ENCODE results near the gene CAV1. TPM values are rescaled to one million over a fixed set of nuclear protein-coding genes. Genes with fewer than 3 reads are reported as not detected.

The CAV1 gene
- total and polyA plus RNA-seq, 2 experiments from 2014 or later = 1,092 to 1,736 TPM

DNA sequence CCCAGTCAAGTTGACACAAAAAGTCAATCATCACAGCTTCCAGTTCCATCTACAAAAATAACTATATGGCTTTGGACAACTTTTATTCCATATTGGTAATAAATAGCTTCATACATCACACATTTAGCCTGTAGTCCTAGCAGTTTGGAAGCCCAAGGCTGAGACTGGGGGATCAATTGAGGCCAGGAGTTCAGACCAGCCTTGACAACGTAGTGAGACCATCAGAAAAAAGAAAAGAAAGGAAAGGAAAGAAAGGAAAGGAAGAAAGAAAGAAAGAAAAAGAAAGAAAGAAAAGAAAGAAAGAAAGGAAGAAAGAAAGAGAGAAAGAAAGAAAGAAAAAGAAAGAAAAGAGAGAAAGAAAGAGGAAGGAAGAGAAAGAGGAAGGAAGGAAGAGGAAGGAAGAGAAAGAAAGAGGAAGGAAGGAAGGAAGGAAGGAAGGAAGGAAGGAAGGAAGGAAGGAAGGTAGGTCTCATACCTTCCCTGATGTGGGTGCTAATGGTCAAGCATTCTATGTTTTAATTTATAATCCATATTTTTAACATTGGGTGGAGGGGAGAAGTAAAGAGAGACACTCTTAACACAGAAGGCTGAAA lies 37.8 kb downstream of the CAV1 start:
- peaks cover 38% of the 10 kb centered on the region for H3K36me3 ChIP-seq (ENCODE audit: low read depth)
- no peaks in the 10 kb centered on the region for H3K27me3 ChIP-seq (replicated peaks; ENCODE audit: insufficient read depth)
- no peak overlapping the region for H3K9ac ChIP-seq
- H3K27ac ChIP-seq = peak overlapping the region; percentile 54
- no peak for DNase-seq
- no peak overlapping the region for H2AFZ ChIP-seq
- H3K4me2 ChIP-seq (ENCODE audit: unreplicated experiment) = no peak overlapping the region
- H3K9me3 ChIP-seq (ENCODE audit: low read depth) = no peaks in the 10 kb centered on the region
- no peaks in the 10 kb centered on the region for H3K9me2 ChIP-seq (ENCODE audit: insufficient read depth)
- TF ChIP-seq EZH2 (IDR thresholded peaks at IDR 0.05; ENCODE audit: insufficient read depth, poor library complexity, severe bottlenecking) = no peak
- TF ChIP-seq EZH2phosphoT487 (IDR thresholded peaks at IDR 0.05; ENCODE audit: insufficient read depth, low read depth) = no peak
- H4K20me1 ChIP-seq (ENCODE audit: insufficient read depth) = no peaks in the 10 kb centered on the region
- in situ Hi-C loops (cut with MboI) = no loop called here
- peaks cover 55% of the 10 kb centered on the region for H3K4me1 ChIP-seq (ENCODE audit: insufficient read depth)
- peaks cover 96% of the 10 kb centered on the region for H3F3A ChIP-seq (ENCODE audit: insufficient read depth)
- H3K4me3 ChIP-seq = no peak overlapping the region
- H3K79me2 ChIP-seq (ENCODE audit: insufficient read depth) = peaks cover 38% of the 10 kb centered on the region
- 94 to 97% methylated on average over 1 of the region's 1 CpG for WGBS, 2 experiments (ENCODE audit: low coverage in 1 of 2, low lambda C conversion rate in 2 of 2, missing lambda C conversion rate in 2 of 2)

DNA sequence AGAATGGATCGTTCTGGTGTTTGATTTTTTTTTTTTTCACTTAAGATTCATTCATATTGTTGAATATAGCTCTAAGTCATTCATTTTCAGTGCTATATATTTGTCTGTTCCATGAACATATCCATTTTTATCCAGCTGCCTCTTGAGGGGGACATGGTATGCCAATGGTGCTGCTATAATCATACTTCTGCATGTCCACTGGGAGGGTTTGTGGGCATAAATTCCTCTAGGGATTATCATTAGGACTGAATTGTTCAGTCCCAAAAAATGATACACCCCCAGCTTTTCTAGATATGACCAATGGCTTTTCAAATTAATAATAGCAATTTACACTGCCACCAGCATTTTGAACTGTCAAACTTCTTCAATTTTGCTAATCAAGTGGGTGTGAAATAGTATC lies 41.1 kb downstream of the CAV1 start:
- Histone ChIP-seq H3K4me3 (no peak overlapping the region), H3K36me3 (ENCODE audit: low read depth) (peaks cover 5% of the 10 kb centered on the region), H3K9me3 (ENCODE audit: low read depth) (no peaks in the 10 kb centered on the region), H4K20me1 (ENCODE audit: insufficient read depth) (no peaks in the 10 kb centered on the region), H3K4me1 (ENCODE audit: insufficient read depth) (peaks cover 65% of the 10 kb centered on the region), H3K9ac (no peak overlapping the region), H3K9me2 (ENCODE audit: insufficient read depth) (no peaks in the 10 kb centered on the region), H3K27ac (peak overlapping the region; percentile 17; the same call in 1 of the 2 replicates), H3F3A (ENCODE audit: insufficient read depth) (peaks cover 87% of the 10 kb centered on the region), H2AFZ (no peak overlapping the region), H3K27me3 (replicated peaks; ENCODE audit: insufficient read depth) (no peaks in the 10 kb centered on the region), H3K4me2 (ENCODE audit: unreplicated experiment) (peak overlapping the region; percentile 22), H3K79me2 (ENCODE audit: insufficient read depth) (peaks cover 5% of the 10 kb centered on the region)
- DNase-seq = no peak
- WGBS, 2 experiments (ENCODE audit: low coverage in 1 of 2, low lambda C conversion rate in 2 of 2, missing lambda C conversion rate in 2 of 2) = 61 to 74% methylated on average over 1 of the region's 1 CpG
- TF ChIP-seq EZH2phosphoT487 (IDR thresholded peaks at IDR 0.05; ENCODE audit: insufficient read depth, low read depth) = no peak
- no peak for TF ChIP-seq EZH2 (IDR thresholded peaks at IDR 0.05; ENCODE audit: insufficient read depth, poor library complexity, severe bottlenecking)
- in situ Hi-C loops (cut with MboI) = no loop called here

DNA sequence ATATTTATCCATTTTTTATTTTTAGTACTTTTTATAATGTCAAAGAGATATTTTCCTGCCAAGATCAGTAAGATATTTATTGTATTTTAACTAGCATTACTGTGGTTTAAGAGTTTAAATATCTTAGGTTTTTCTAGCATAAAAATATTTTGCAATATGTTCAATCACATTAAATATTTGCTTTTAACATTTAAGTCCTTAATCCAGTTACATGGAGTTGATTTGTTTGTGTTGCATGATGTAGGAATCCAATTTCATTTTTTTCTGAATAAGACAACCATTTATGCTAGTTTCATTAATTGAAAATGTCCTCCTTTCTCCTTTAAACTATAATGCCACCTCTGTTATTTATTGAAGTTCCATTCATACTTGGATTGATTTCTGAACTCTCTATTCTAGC lies 41.8 kb downstream of the CAV1 start:
- Histone ChIP-seq H3K27ac (peak overlapping the region; percentile 17; the same call in 1 of the 2 replicates), H3K9me2 (ENCODE audit: insufficient read depth) (no peaks in the 10 kb centered on the region), H3K9me3 (ENCODE audit: low read depth) (no peaks in the 10 kb centered on the region), H3K4me2 (ENCODE audit: unreplicated experiment) (peak overlapping the region; percentile 22), H4K20me1 (ENCODE audit: insufficient read depth) (no peaks in the 10 kb centered on the region), H3K9ac (no peak overlapping the region), H3K4me3 (no peak overlapping the region), H3F3A (ENCODE audit: insufficient read depth) (peaks cover 87% of the 10 kb centered on the region), H3K79me2 (ENCODE audit: insufficient read depth) (no peaks in the 10 kb centered on the region), H2AFZ (0 out of 2 replicates have a peak overlapping the region, but pooled peaks have one; percentile 14), H3K36me3 (ENCODE audit: low read depth) (no peaks in the 10 kb centered on the region), H3K4me1 (ENCODE audit: insufficient read depth) (peaks cover 66% of the 10 kb centered on the region), H3K27me3 (replicated peaks; ENCODE audit: insufficient read depth) (no peaks in the 10 kb centered on the region)
- in situ Hi-C loops (cut with MboI) = no loop called here
- TF ChIP-seq EZH2 (IDR thresholded peaks at IDR 0.05; ENCODE audit: insufficient read depth, poor library complexity, severe bottlenecking) (no peak), EZH2phosphoT487 (IDR thresholded peaks at IDR 0.05; ENCODE audit: insufficient read depth, low read depth) (no peak)
- DNase-seq = no peak

DNA sequence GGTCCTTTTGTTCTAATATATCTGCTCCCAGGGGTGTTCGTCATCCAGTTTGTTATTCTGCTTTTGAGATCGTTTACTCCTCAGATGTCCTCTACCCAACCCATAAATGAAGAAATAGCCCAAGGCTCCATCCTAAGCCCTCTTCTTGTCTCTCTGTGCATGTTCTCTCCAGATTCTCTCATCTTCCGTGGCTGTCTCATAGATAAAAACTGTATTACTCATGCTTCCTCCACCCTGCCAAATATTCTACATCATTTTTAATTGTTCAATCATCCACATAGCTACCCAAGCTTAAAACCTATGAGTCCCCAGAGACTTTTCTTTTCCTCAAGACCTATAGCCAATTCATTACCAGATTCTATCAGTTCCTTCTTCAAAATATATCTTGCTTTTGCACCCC lies 44.9 kb downstream of the CAV1 start:
- no peaks in the 10 kb centered on the region for H3K9me2 ChIP-seq (ENCODE audit: insufficient read depth)
- peak; percentile 95 for DNase-seq
- H3K4me3 ChIP-seq = peak overlapping the region; percentile 24
- 0 to 3% methylated on average over 3 of the region's 3 CpGs for WGBS, 2 experiments (ENCODE audit: low coverage in 1 of 2, low lambda C conversion rate in 2 of 2, missing lambda C conversion rate in 2 of 2)
- peak overlapping the region; percentile 90 for H3K27ac ChIP-seq
- no peaks in the 10 kb centered on the region for H4K20me1 ChIP-seq (ENCODE audit: insufficient read depth)
- H3F3A ChIP-seq (ENCODE audit: insufficient read depth) = peaks cover 76% of the 10 kb centered on the region
- H2AFZ ChIP-seq = no peak overlapping the region
- H3K36me3 ChIP-seq (ENCODE audit: low read depth) = no peaks in the 10 kb centered on the region
- H3K4me1 ChIP-seq (ENCODE audit: insufficient read depth) = peaks cover 84% of the 10 kb centered on the region
- no peaks in the 10 kb centered on the region for H3K79me2 ChIP-seq (ENCODE audit: insufficient read depth)
- no peak for TF ChIP-seq EZH2 (IDR thresholded peaks at IDR 0.05; ENCODE audit: insufficient read depth, poor library complexity, severe bottlenecking)
- no peak for TF ChIP-seq EZH2phosphoT487 (IDR thresholded peaks at IDR 0.05; ENCODE audit: insufficient read depth, low read depth)
- no peaks in the 10 kb centered on the region for H3K9me3 ChIP-seq (ENCODE audit: low read depth)
- peak overlapping the region; percentile 52 for H3K9ac ChIP-seq
- peak overlapping the region; percentile 72 for H3K4me2 ChIP-seq (ENCODE audit: unreplicated experiment)
- in situ Hi-C loops (cut with MboI) = no loop called here
- H3K27me3 ChIP-seq (replicated peaks; ENCODE audit: insufficient read depth) = no peaks in the 10 kb centered on the region

DNA sequence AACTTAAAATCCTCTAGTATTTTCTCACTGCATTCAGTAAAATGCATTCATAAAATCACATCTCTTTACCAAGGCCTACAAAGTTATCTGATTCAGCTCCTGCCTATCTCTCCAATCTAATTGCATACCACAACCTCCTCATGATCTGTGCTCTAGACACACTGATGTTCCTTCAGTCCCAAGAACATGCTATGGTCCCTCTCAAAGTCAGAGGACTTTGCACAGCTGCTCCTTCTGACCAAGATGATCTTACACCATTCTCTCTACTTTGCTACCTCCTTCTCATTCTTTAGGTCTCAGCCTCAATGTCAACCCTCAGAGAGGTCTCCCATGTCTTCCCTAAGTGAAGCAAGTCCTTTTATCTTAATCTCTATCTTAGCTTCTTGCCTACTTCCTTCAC lies 45.5 kb downstream of the CAV1 start:
- Histone ChIP-seq H3K4me2 (ENCODE audit: unreplicated experiment) (peak overlapping the region; percentile 72), H3K4me3 (peak overlapping the region; percentile 6; the same call in 1 of the 2 replicates), H3K36me3 (ENCODE audit: low read depth) (no peaks in the 10 kb centered on the region), H2AFZ (no peak overlapping the region), H3K79me2 (ENCODE audit: insufficient read depth) (no peaks in the 10 kb centered on the region), H3K27ac (peak overlapping the region; percentile 90), H3K9me2 (ENCODE audit: insufficient read depth) (no peaks in the 10 kb centered on the region), H3F3A (ENCODE audit: insufficient read depth) (peaks cover 76% of the 10 kb centered on the region), H4K20me1 (ENCODE audit: insufficient read depth) (no peaks in the 10 kb centered on the region), H3K9me3 (ENCODE audit: low read depth) (no peaks in the 10 kb centered on the region), H3K4me1 (ENCODE audit: insufficient read depth) (peaks cover 88% of the 10 kb centered on the region), H3K27me3 (replicated peaks; ENCODE audit: insufficient read depth) (no peaks in the 10 kb centered on the region), H3K9ac (peak overlapping the region; percentile 45)
- TF ChIP-seq EZH2phosphoT487 (IDR thresholded peaks at IDR 0.05; ENCODE audit: insufficient read depth, low read depth) (no peak), EZH2 (IDR thresholded peaks at IDR 0.05; ENCODE audit: insufficient read depth, poor library complexity, severe bottlenecking) (no peak)
- DNase-seq = peak; percentile 33
- in situ Hi-C loops (cut with MboI) = no loop called here
